Activated CD8-positive, alpha-beta T cell treated with anti-CD3 and anti-CD28 coated beads for 36 hours (primary cell): ENCODE data around the gene C19orf85. TPM values are rescaled to one million over a fixed set of nuclear protein-coding genes. Genes with fewer than 3 reads are reported as not detected.
A peak's percentile ranks its signal among the peaks of the same experiment; 100 is the strongest.

ENCODE experiments used
- ATAC-seq: fragments of 200-7000 bp; cut with Tn5 transposase; one replicate; pipeline ENCODE4 v1.10.0; 2021; ENCODE audit warnings: mild to moderate bottlenecking, moderate library complexity
- CTCF ChIA-PET: fragments of 350-600 bp; sonication (Branson Sonifier 250); formaldehyde crosslinking; loops from one replicate; lab custom pipeline; 2021; ENCODE audit warnings: antibody characterized with exemption; lab: Charles Lee
- POLR2A ChIA-PET: fragments of 350-600 bp; sonication (Branson Sonifier 250); formaldehyde crosslinking; loops from one replicate; lab custom pipeline; 2021; ENCODE audit warnings: antibody characterized with exemption; lab: Charles Lee
- DNase-seq: peaks from one replicate; pipeline ENCODE4 v3.0.0-alpha.2; 2020
- H3K27ac Mint-ChIP-seq: one replicate; pipeline ENCODE4 v1.8.0; 2021; ENCODE audit warnings: mild to moderate bottlenecking, mixed read lengths
- H3K27me3 Mint-ChIP-seq: one replicate; pipeline ENCODE4 v1.8.0; 2021; ENCODE audit warnings: mixed read lengths
- H3K36me3 Mint-ChIP-seq: one replicate; pipeline ENCODE4 v1.8.0; 2021; ENCODE audit warnings: low read depth, mixed read lengths
- H3K4me1 Mint-ChIP-seq: one replicate; pipeline ENCODE4 v1.8.0; 2021; ENCODE audit warnings: low read depth, mixed read lengths
- H3K4me3 Mint-ChIP-seq: one replicate; pipeline ENCODE4 v1.8.0; 2021; ENCODE audit warnings: mild to moderate bottlenecking, moderate library complexity, mixed read lengths
- H3K9me3 Mint-ChIP-seq: one replicate; pipeline ENCODE4 v1.8.0; 2021; ENCODE audit warnings: mixed read lengths
- intact Hi-C: fragments of 100-400 bp; cut with micrococcal nuclease; formaldehyde crosslinking; loops from one replicate; pipeline ENCODE4 v1.10.0; 2022
- total RNA-seq, 2 experiments: library from RNA; stranded (reverse); gene quantifications; one replicate each; pipeline ENCODE4 v1.2.3, GENCODE V29; 2021
- TF ChIP-seq, protein P1 (sequence below): fragments of 200-600 bp; IDR thresholded peaks from one replicate; pipeline ENCODE4 v1.8.0; 2022; ENCODE audit warnings: antibody characterized with exemption, mild to moderate bottlenecking

C19orf85 gene
- total RNA-seq, 2 experiments from 2014 or later, result not detected

DNA sequence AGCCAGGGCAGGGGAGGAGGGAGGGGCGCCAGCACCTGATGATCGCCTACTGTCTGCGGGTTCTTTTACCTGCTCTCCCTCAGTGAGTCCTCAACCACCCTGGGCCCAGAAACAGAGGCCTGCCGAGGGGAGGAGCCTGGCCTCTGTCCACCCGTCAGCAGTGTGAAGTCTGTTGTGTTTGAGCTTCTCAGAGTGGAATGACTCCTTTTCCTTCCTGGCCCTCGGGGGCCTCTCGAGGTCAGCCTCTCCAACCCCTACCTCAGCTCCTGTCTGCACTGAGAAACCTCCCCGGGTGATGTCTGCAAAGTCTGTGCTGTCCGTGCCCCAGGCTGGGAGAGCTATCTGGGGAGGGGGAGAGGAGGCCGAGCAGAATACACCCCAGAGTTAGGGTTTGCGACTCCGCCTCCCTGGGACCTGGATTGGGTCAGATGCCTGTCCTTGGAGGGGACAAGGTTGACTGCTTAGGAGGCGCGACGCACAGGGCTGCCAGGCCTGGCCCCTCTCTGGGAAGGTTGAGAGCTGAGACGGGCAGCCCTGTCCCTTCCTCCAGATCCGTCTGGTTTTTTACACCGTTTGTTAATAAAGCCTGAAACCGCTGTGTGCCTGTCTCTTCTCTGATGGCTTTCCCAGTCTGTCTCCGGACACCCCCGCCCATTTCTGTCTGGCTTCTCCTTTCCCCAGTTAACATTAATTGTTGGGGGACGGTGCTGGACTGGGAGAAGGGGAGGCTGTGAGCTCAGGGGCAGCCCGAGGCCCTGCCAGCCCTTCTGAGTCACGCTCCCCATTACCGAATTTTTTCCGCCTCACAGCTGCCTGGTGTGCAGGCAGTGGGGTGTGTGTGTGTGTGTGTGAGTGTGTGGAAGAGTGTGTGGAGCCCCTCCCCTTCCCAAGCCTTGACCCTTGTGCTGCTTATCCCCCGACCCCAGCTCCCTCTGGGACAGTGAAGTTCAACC, 22.7 kb upstream of the C19orf85 start:
- ChIA-PET CTCF (interaction anchor here (0.9 to 5.6 kb wide), 4 partner anchors 11 to 20 kb away, joined by 3 to 31 read pairs (median 4); no protein-coding TSS in a partner anchor), POLR2A (interaction anchor here (0.8 to 3.5 kb wide), 4 partner anchors 11 to 160 kb away, joined by 3 to 22 read pairs (median 6); partner anchors contain the start of genes ZNF579 and ZNF628)
- intact Hi-C loops, result no loop called here
- Mint-ChIP-seq H3K36me3 (no peaks in the 10 kb centered on the region), H3K27ac (peak overlapping the region; percentile 80), H3K9me3 (no peaks in the 10 kb centered on the region), H3K27me3 (peaks cover 2% of the 10 kb centered on the region), H3K4me3 (peak overlapping the region; percentile 11), H3K4me1 (peaks cover 19% of the 10 kb centered on the region)
- DNase-seq (peak; percentile 84), ATAC-seq (peak; percentile 62)
- TF ChIP-seq, protein P1, sequence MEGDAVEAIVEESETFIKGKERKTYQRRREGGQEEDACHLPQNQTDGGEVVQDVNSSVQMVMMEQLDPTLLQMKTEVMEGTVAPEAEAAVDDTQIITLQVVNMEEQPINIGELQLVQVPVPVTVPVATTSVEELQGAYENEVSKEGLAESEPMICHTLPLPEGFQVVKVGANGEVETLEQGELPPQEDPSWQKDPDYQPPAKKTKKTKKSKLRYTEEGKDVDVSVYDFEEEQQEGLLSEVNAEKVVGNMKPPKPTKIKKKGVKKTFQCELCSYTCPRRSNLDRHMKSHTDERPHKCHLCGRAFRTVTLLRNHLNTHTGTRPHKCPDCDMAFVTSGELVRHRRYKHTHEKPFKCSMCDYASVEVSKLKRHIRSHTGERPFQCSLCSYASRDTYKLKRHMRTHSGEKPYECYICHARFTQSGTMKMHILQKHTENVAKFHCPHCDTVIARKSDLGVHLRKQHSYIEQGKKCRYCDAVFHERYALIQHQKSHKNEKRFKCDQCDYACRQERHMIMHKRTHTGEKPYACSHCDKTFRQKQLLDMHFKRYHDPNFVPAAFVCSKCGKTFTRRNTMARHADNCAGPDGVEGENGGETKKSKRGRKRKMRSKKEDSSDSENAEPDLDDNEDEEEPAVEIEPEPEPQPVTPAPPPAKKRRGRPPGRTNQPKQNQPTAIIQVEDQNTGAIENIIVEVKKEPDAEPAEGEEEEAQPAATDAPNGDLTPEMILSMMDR, result no peak

DNA sequence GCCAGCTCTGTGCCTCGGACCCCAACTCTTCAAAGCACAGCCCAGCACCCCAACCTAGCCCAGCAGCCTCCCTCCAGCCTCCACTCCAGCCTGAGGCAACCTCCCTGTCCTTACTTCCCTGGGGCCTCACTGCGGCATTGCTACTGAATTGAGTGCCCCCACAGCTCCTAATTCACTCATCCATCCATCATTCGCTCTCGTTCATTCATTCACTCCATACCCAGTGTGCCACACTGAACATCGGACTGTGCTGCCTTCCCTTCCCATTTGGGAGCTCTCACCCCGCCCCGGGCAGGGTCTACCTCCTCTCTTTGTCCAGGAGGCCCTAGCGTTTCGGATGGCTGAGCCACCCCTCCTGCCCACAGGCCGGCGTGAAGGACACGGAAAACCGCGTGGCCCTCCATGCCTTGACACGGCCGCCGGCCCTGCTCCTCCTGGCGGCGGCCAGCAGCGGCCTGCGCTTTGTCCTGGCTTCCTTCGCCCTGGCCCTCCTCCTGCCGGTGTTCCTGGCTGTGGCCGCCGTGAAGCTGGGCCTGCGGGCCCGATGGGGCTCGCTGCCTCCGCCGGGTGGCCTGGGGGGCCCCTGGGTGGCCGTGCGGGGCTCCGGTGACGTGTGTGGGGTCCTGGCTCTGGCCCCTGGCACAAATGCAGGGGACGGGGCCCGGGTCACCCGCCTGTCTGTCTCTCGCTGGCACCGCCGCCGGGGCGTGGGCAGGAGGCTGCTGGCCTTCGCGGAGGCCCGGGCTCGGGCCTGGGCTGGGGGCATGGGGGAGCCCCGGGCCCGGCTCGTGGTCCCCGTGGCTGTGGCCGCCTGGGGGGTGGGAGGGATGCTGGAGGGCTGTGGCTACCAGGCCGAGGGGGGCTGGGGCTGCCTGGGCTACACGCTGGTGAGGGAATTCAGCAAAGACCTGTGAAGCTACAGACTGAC, 21.8 kb upstream of the C19orf85 start:
- peak overlapping the region; percentile 82 for H3K4me3 Mint-ChIP-seq
- H3K27ac Mint-ChIP-seq, result peak overlapping the region; percentile 80
- CTCF ChIA-PET, result interaction anchor here (0.9 to 5.6 kb wide), 4 partner anchors 12 to 19 kb away, joined by 3 to 31 read pairs (median 8); no protein-coding TSS in a partner anchor
- intact Hi-C loops, result no loop called here
- DNase-seq (no peak), ATAC-seq (no peak)
- TF ChIP-seq, protein P1, result no peak
- H3K27me3 Mint-ChIP-seq, result no peaks in the 10 kb centered on the region
- no peaks in the 10 kb centered on the region for H3K36me3 Mint-ChIP-seq
- H3K9me3 Mint-ChIP-seq, result no peaks in the 10 kb centered on the region
- POLR2A ChIA-PET, result interaction anchor here (0.6 to 3.5 kb wide), 11 partner anchors 8 to 289 kb away, joined by 3 to 22 read pairs (median 5); partner anchors contain the start of genes UBE2S, ZNF579 and ZNF628
- peaks cover 19% of the 10 kb centered on the region for H3K4me1 Mint-ChIP-seq

DNA sequence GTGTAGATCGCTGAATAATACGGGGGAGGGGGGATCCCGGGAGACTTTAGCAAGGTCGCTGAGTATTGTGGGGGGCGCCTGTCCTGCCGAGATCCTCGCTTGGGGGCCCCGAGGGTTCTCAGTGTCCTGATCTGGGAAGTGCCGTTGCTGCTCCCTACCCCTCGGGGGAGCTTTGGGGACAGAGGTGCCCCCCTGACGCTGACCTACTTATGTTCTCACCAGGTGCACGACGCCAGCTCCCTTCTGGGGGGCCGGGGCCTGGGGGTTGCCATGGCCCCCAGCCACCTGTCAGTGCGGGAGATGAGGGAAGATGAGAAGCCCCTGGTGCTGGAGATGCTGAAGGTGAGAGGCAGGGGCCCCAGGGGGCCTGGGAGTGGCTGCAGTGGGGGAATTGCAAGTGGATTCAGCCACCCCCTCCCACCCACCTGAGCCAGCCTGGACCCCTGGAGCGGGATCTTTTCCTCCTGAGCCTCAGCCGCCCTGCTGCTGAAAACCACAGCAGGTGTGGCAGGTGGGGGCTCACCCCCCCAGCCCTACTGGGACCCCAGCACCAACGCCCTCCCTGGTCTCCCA, 21.0 kb upstream of the C19orf85 start:
- Mint-ChIP-seq H3K36me3 (no peaks in the 10 kb centered on the region), H3K27me3 (no peaks in the 10 kb centered on the region), H3K4me1 (peaks cover 19% of the 10 kb centered on the region), H3K9me3 (no peaks in the 10 kb centered on the region), H3K4me3 (peak overlapping the region; percentile 82), H3K27ac (peak overlapping the region; percentile 84)
- intact Hi-C loops, result no loop called here
- TF ChIP-seq, protein P1, result no peak
- DNase-seq, result peak; percentile 46
- ChIA-PET POLR2A (interaction anchor here (0.6 to 3.5 kb wide), 11 partner anchors 9 to 288 kb away, joined by 3 to 22 read pairs (median 4); partner anchors contain the start of genes UBE2S, ZNF579 and ZNF628), CTCF (interaction anchor here (0.9 to 5.6 kb wide), 4 partner anchors 9 to 121 kb away, joined by 3 to 31 read pairs (median 6); partner anchors contain the start of gene ZNF628)
- ATAC-seq, result peak; percentile 32

DNA sequence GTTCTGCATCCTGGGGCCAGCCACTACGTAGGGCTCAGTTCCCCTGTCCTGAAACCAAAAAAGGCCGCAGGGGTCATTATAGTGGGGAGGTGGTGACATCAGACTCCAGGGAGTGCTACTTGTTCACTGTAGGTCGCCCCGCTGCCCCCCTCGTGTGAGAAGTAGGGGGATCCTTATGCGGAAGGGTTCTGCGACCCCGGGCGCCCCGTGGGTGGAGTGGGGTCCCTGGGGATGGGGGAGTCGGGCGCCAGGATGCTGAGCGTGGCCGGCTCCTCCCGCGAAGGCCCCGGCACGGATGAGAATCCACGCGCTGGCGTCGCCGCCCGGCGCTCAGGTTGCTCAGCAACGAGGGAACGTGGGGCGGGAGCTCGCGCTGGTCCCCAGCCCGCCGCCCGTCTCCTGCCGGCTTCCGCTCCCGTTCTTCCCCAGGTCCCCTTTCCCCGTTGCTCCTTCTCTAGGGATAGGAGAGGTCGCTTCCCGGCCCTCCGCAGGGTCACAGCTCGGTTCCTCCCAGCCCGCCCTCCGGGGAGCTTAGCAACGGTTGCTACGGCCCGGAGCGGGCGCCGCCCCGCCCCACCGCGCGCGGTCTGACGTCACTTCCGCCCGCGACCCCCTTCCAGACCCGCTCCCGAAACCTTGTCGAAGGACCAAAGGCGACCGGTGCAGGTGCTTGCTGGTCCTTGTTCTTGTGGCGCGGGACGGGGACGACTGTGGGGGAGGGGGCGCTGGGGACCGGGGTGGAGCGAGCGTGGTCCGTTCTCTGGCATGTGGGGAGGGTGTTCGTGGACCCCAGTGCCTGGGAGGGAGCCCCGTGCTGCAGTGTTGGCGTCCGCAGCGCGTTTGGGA, 20.3 kb upstream of the C19orf85 start, which contains the start of gene NAT14:
Gene NAT14, plus strand, starts transcription at position 596 of the 846 bp plus-strand sequence. CDS start 521 bp downstream, outside the sequence.
- peak within 1 kb of the TSS; percentile 84 for H3K27ac Mint-ChIP-seq
- H3K4me1 Mint-ChIP-seq, result peaks cover 22% of the 10 kb centered on the region
- POLR2A ChIA-PET, result interaction anchor here (0.7 to 3.5 kb wide), 6 partner anchors 8 to 287 kb away, joined by 3 to 22 read pairs (median 5); partner anchors contain the start of genes UBE2S and ZNF628

More for the DNA sequence above, 20.3 kb upstream of the C19orf85 start, which contains the start of gene NAT14:
- no peaks in the 10 kb centered on the region for H3K9me3 Mint-ChIP-seq
- intact Hi-C loops, result no loop called here
- CTCF ChIA-PET, result interaction anchor here (0.9 to 5.6 kb wide), 4 partner anchors 9 to 122 kb away, joined by 3 to 31 read pairs (median 6); partner anchors contain the start of gene ZNF628
- TF ChIP-seq, protein P1, result no peak
- ATAC-seq (peak; percentile 69), DNase-seq (peak; percentile 67)
- H3K36me3 Mint-ChIP-seq, result no peaks in the 10 kb centered on the region
- no peaks in the 10 kb centered on the region for H3K27me3 Mint-ChIP-seq
- peak within 1 kb of the TSS; percentile 82 for H3K4me3 Mint-ChIP-seq
